ENCODE results near the gene RNU1-2. TPM values are rescaled to one million over a fixed set of nuclear protein-coding genes. Genes with fewer than 3 reads are reported as not detected.
"Not testable (repeated sequence)": the region's sequence is repeated elsewhere in the genome, so short reads cannot be mapped to it uniquely, and the experiment has no call there.

RNU1-2 gene
- total RNA-seq (ENCODE audit: low replicate concordance): 2,993 and 3,564 TPM in 2 replicates
- long read RNA-seq, partial matches to known transcripts: 0 of 1 reads
- long read RNA-seq, other reads (novel, unspliced or antisense): 0 of 1 reads

DNA sequence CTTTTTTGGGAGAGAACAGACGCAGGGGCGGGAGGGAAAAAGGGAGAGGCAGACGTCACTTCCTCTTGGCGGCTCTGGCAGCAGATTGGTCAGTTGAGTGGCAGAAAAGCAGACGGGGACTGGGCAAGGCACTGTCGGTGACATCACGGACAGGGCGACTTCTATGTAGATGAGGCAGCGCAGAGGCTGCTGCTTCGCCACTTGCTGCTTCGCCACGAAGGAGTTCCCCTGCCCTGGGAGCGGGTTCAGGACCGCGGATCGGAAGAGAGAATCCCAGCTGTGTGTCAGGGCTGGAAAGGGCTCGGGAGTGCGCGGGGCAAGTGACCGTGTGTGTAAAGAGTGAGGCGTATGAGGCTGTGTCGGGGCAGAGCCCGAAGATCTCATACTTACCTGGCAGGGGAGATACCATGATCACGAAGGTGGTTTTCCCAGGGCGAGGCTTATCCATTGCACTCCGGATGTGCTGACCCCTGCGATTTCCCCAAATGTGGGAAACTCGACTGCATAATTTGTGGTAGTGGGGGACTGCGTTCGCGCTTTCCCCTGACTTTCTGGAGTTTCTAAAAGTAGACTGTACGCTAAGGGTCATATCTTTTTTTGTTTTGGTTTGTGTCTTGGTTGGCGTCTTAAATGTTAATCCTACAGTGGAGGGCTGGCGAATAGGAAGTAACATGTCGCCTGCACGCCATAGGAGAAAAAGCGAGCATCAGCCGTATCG, at the start of gene RNU1-2:
Gene RNU1-2, plus strand, starts transcription at position 383 of the 718 bp plus-strand sequence.
- H3K36me3 Mint-ChIP-seq, H3K27me3 Mint-ChIP-seq: not testable (repeated sequence)
- peaks cover 20% of the 10 kb centered on the region for H3K4me1 Mint-ChIP-seq (ENCODE audit: unreplicated experiment)

GRCh38 chr1:16856201-16856600, 39.6 kb upstream of the RNU1-2 start:
- peaks cover 19% of the 10 kb centered on the region for H3K27me3 Mint-ChIP-seq
- not testable (repeated sequence) for H3K4me3 Mint-ChIP-seq, H3K9me3 Mint-ChIP-seq

More for the DNA sequence above, at the start of gene RNU1-2:
- not testable (repeated sequence) for H3K9me3 Mint-ChIP-seq
- Mint-ChIP-seq H3K4me3 (peak within 1 kb of the TSS; percentile 89), H3K27ac (peak within 1 kb of the TSS; percentile 100)
- DNase-seq (ENCODE audit: extremely low spot score, unreplicated experiment): peak; percentile 86

DNA sequence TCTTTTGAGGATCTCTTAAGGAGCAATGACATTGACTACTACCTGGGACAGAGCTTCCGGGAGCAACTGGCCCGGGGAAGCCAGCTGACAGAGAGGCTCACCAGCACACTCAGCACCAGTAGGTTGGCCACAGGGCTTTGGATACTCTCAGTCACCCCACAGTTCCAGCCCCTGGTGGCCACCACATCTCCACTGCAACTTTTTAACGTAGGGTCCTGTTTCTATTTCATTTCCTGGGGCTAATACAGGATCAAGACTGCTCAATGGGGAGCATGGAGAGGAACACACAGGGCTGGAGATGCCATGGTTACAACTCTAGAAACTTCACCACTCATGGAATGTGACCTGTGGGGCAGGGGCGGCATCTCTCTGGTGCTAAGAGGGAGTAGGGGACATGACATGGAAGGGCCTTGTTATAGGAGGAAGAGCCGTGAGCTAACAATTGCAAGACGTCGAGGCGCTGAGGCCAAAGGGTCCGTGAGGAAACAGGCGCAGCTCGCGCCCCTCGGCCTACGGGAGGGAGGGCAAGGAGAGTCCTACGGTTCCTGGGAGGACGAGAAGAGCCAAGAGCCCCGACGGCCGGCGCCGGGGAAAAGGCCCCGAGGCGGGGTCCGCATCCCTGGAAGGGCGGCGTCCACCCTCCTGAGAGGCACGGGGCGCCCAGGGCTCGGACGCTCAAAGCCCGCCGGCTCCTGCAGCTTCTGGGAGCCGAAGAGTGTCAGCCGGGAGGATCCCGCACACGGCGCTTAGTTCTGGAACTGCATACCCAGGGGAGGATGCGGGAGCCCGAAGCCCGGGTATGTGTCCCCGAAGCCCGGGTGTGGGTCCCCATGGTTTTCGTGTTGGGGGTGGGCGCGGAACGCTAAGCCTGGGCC, 36.4 kb upstream of the RNU1-2 start:
- not testable (repeated sequence) for H3K36me3 Mint-ChIP-seq; H3K4me1 Mint-ChIP-seq (ENCODE audit: unreplicated experiment); H3K9me3 Mint-ChIP-seq; DNase-seq (ENCODE audit: extremely low spot score, unreplicated experiment); H3K27ac Mint-ChIP-seq
- Mint-ChIP-seq H3K27me3 (peaks cover 20% of the 10 kb centered on the region), H3K4me3 (peak overlapping the region; percentile 79)

More at GRCh38 chr1:16856201-16856600, 39.6 kb upstream of the RNU1-2 start:
- not testable (repeated sequence) for H3K4me1 Mint-ChIP-seq (ENCODE audit: unreplicated experiment); H3K36me3 Mint-ChIP-seq; DNase-seq (ENCODE audit: extremely low spot score, unreplicated experiment); H3K27ac Mint-ChIP-seq

DNA sequence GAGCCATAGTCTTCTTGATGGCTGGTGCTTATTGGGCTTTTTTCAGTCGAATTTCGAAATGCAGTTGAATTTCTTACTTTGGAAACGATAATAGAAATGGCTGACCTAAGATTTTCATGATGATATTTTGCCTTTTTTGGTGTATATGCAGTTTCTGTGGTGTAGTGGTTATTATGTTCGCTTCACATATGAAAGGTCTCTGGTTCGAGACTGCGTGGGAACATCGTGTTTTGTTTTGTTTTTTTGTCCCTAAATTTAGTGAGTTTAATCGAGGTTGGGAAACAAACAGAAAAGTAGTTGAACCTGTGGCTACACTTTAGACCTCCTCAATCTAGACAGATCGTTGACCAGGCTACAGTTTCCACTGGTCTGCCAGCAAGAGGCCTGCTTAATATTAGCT, 35.7 kb upstream of the RNU1-2 start:
- not testable (repeated sequence) for H3K4me3 Mint-ChIP-seq; H3K36me3 Mint-ChIP-seq; H3K4me1 Mint-ChIP-seq (ENCODE audit: unreplicated experiment); H3K9me3 Mint-ChIP-seq; H3K27ac Mint-ChIP-seq; DNase-seq (ENCODE audit: extremely low spot score, unreplicated experiment)
- H3K27me3 Mint-ChIP-seq: peaks cover 20% of the 10 kb centered on the region

- H3K27me3 Mint-ChIP-seq: peaks cover 20% of the 10 kb centered on the region
- H3K36me3 Mint-ChIP-seq; H3K4me3 Mint-ChIP-seq; H3K27ac Mint-ChIP-seq; H3K4me1 Mint-ChIP-seq (ENCODE audit: unreplicated experiment); H3K9me3 Mint-ChIP-seq; DNase-seq (ENCODE audit: extremely low spot score, unreplicated experiment): not testable (repeated sequence)
These were observed 33.9 kb upstream of the RNU1-2 start for GRCh38 chr1:16861832-16862245.

DNA sequence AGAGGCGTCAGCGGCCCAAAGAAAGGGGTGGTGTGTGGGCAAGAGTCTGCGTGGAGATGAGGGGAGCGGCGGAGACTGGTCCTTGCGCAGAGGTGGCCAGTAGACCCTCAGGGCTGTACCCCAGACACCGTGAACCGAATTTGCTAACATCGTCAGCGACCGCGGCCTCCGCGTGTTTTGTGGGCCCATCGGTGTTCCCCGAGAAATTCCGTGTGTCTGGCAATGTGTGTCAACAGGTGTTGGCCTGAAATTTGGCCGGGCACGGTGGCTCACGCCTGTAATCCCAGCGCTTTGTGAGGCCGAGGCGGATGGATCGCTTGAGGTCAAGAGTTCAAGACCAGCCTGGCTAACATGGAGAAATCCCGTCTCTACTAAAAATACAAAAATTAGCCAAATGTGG, 33.4 kb upstream of the RNU1-2 start:
- H3K4me1 Mint-ChIP-seq (ENCODE audit: unreplicated experiment); H3K9me3 Mint-ChIP-seq: not testable (repeated sequence)

DNA sequence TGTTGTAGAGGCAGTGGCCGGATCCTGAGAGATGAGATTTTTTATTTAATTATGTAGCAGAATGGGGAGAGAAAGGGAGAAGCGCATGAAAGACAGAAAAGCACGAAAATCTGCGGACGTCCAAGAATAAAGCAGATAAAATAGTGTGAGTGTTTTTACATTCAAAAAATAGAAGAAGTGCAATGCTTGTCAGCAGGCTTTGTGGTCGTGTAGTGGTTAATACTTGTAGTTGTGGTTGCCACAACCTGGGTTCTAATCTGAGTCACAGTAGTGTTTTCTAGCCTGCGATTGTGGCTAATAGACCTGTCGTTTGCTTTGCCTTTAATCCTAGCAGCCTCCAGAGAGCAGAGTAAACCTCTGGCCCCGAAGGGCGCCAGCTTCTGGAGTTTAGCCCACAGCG, 32.8 kb upstream of the RNU1-2 start:
- not testable (repeated sequence) for H3K4me3 Mint-ChIP-seq; H3K9me3 Mint-ChIP-seq; H3K36me3 Mint-ChIP-seq; DNase-seq (ENCODE audit: extremely low spot score, unreplicated experiment); H3K27ac Mint-ChIP-seq; H3K4me1 Mint-ChIP-seq (ENCODE audit: unreplicated experiment)
- peaks cover 20% of the 10 kb centered on the region for H3K27me3 Mint-ChIP-seq

More for the DNA sequence above, 33.4 kb upstream of the RNU1-2 start:
- H3K27me3 Mint-ChIP-seq: peaks cover 20% of the 10 kb centered on the region
- H3K4me3 Mint-ChIP-seq; DNase-seq (ENCODE audit: extremely low spot score, unreplicated experiment); H3K36me3 Mint-ChIP-seq; H3K27ac Mint-ChIP-seq: not testable (repeated sequence)

GRCh38 chr1:16866926-16867707, 28.7 kb upstream of the RNU1-2 start:
- not testable (repeated sequence) for H3K4me3 Mint-ChIP-seq; H3K4me1 Mint-ChIP-seq (ENCODE audit: unreplicated experiment); H3K36me3 Mint-ChIP-seq; H3K27ac Mint-ChIP-seq; H3K9me3 Mint-ChIP-seq; H3K27me3 Mint-ChIP-seq; DNase-seq (ENCODE audit: extremely low spot score, unreplicated experiment)

DNA sequence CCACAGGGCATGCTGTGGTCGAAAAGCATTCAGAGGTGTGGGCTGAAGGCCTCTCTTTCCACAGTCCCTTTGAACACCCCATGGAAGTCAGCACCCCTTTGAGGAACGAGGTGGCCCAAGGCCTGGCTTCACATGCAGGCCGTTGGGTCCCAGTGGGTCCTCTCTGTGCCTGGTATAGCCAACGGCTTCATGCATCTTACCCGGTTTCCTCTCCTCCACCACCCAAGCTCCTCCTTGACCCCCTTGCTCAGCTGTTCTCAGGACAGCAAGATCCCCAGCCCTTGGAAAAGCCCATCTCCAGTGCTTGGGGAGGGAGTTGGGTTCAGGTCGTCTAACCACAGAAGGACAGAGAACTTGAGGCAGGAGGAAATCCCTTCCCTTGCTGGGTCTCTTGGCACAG, 27.0 kb upstream of the RNU1-2 start:
- DNase-seq (ENCODE audit: extremely low spot score, unreplicated experiment); H3K9me3 Mint-ChIP-seq; H3K4me1 Mint-ChIP-seq (ENCODE audit: unreplicated experiment); H3K4me3 Mint-ChIP-seq; H3K36me3 Mint-ChIP-seq; H3K27ac Mint-ChIP-seq: not testable (repeated sequence)
- peaks cover 23% of the 10 kb centered on the region for H3K27me3 Mint-ChIP-seq

- DNase-seq (ENCODE audit: extremely low spot score, unreplicated experiment); H3K36me3 Mint-ChIP-seq; H3K9me3 Mint-ChIP-seq; H3K27ac Mint-ChIP-seq; H3K4me1 Mint-ChIP-seq (ENCODE audit: unreplicated experiment); H3K4me3 Mint-ChIP-seq: not testable (repeated sequence)
- peaks cover 25% of the 10 kb centered on the region for H3K27me3 Mint-ChIP-seq
These were observed 25.8 kb upstream of the RNU1-2 start for GRCh38 chr1:16869996-16870395.

DNA sequence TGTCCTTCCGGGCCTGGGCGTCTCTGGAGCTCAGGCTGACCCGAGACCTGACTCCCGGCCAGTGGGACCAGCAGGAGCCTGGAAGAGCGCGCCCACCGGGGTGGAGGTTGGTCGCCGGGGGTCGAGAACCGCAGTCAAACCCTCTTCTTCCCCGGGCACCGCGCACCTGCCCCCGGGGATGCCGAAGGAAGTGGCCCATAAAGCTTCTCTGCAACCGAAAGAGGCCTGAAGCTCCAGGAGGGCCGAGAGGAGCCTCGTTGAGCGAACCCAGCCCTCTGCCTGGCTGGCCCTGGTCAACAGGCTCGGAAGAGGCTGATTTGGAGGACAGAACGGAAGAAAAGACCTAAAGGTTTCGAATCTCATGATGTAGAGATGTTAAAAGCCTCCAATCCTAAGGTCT, 24.6 kb upstream of the RNU1-2 start:
- not testable (repeated sequence) for H3K36me3 Mint-ChIP-seq; H3K9me3 Mint-ChIP-seq; H3K4me1 Mint-ChIP-seq (ENCODE audit: unreplicated experiment); H3K4me3 Mint-ChIP-seq; H3K27ac Mint-ChIP-seq; DNase-seq (ENCODE audit: extremely low spot score, unreplicated experiment)
- peaks cover 35% of the 10 kb centered on the region for H3K27me3 Mint-ChIP-seq

DNA sequence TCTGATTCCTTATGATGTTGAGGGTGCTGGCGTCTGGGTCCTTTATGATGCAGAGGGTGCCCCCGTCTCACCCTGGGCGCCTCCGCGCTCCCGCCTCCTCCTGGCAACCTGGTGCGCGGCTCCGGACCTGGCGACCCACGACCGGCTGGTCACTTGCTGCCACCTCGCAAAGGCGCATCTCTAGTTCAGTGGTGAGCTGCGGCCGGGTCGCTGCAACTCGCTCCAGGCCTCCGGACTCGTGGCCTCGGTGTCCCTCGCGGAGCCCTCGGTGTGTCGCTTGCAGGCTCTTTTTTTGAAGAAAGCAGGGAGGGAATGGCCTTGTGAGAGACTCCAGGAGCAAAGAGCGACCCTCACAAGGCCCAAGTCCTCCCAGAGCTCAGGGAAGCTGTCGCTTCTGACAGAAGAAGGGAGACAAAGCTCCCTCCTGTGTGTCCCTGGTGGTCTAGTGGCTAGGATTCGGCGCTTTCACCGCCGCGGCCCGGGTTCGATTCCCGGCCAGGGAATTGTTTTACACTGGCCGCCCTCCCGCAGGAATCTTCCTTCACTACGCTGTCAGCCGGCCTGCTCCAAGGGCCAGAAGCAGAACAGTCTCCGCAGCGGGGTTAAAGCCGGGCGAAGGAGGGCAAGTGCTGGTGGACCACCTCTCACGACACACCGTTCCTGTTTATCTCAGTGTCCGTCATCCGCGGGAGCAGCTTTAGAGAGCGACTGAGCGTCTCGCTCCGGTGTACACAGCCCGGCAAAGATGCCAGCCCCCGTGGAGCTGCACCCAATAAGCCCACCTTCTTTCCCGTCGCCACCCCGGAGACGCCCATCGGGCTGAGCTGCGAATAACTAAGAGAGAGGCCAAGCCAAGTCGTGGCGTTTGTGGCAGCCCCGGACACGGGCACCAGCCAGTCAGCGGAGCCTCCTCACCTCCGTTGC, 23.4 kb upstream of the RNU1-2 start:
- H3K36me3 Mint-ChIP-seq; H3K4me1 Mint-ChIP-seq (ENCODE audit: unreplicated experiment); H3K27ac Mint-ChIP-seq; H3K9me3 Mint-ChIP-seq: not testable (repeated sequence)
- DNase-seq (ENCODE audit: extremely low spot score, unreplicated experiment): peak; percentile 75
- Mint-ChIP-seq H3K4me3 (peak overlapping the region; percentile 87), H3K27me3 (peaks cover 42% of the 10 kb centered on the region)

Data from type B pancreatic cell (in vitro differentiated cells).